ENCODE data around the gene ADAM15.

- TF ChIP-seq EP300 (IDR thresholded peaks at IDR 0.05) (no peak), POLR2A (IDR thresholded peaks at IDR 0.05) (no peak), POLR2AphosphoS5 (IDR thresholded peaks at IDR 0.05) (no peak)
These were observed 10.4 kb downstream of the ADAM15 start for GRCh38 chr1:155061381-155062150.

All from gastroesophageal sphincter (tissue), 2 donors.